Measurements from ENCODE around the gene SDK1. TPM values are rescaled to one million over a fixed set of nuclear protein-coding genes. Genes with fewer than 3 reads are reported as not detected.

SDK1 gene
- total and polyA plus RNA-seq, 12 donors = 1.0 to 5.3 (median 3.2) TPM

DNA sequence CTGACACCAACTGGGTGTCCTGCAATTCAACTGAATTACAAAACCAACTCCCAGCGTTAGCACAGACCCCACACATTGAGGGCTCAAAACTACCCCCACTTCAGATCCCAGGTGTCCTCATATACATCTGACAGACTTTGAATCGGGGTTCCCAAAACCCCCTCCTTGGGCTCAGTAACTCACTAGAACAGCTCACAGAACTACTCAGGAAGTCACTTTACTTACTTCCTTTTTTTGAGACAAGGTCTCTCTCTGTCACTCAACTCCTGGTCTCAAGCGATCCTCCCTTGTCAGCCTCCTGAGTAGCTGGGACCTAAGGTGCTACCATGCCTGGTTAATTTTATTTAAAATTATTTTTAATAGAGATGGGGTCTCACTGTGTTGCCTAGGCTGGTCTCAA lies 456.0 kb downstream of the SDK1 start:
- ATAC-seq (no peak), DNase-seq (no peak)
- no peaks in the 10 kb centered on the region for H3K4me1 ChIP-seq
- TF ChIP-seq, protein P1, sequence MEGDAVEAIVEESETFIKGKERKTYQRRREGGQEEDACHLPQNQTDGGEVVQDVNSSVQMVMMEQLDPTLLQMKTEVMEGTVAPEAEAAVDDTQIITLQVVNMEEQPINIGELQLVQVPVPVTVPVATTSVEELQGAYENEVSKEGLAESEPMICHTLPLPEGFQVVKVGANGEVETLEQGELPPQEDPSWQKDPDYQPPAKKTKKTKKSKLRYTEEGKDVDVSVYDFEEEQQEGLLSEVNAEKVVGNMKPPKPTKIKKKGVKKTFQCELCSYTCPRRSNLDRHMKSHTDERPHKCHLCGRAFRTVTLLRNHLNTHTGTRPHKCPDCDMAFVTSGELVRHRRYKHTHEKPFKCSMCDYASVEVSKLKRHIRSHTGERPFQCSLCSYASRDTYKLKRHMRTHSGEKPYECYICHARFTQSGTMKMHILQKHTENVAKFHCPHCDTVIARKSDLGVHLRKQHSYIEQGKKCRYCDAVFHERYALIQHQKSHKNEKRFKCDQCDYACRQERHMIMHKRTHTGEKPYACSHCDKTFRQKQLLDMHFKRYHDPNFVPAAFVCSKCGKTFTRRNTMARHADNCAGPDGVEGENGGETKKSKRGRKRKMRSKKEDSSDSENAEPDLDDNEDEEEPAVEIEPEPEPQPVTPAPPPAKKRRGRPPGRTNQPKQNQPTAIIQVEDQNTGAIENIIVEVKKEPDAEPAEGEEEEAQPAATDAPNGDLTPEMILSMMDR (IDR thresholded peaks at IDR 0.05) = no peak
- 91 to 94% methylated on average over 3 of the region's 3 CpGs for WGBS, 2 donors
- intact Hi-C loops (cut with DNase I) = loop anchor here in 1 of 10 donors (10.0 kb wide), 1 partner anchor 632 kb away; no protein-coding TSS in a partner anchor
- no peaks in the 10 kb centered on the region for H3K9me3 ChIP-seq
- H3K36me3 ChIP-seq = no peaks in the 10 kb centered on the region
- H3K4me3 ChIP-seq = no peak overlapping the region
- H3K27ac ChIP-seq = no peak overlapping the region
- H3K27me3 ChIP-seq = peaks cover 0 to under 1% (median 0%) of the 10 kb centered on the region in 7 donors

GRCh38 chr7:3760651-3761050 lies 459.6 kb downstream of the SDK1 start:
- peaks cover 0 to 4% (median 0%) of the 10 kb centered on the region in 7 donors for H3K27me3 ChIP-seq
- intact Hi-C loops (cut with DNase I) = loop anchor here in 1 of 10 donors (5.0 kb wide), 1 partner anchor 1048 kb away; no protein-coding TSS in a partner anchor
- DNase-seq (no peak), ATAC-seq (no peak)
- H3K36me3 ChIP-seq = no peaks in the 10 kb centered on the region
- TF ChIP-seq, protein P1 (IDR thresholded peaks at IDR 0.05) = no peak
- no peaks in the 10 kb centered on the region for H3K9me3 ChIP-seq
- no peak overlapping the region for H3K27ac ChIP-seq
- H3K4me1 ChIP-seq = no peaks in the 10 kb centered on the region
- 76% methylated on average over 5 of the region's 5 CpGs for WGBS, 2 donors
- no peak overlapping the region for H3K4me3 ChIP-seq

DNA sequence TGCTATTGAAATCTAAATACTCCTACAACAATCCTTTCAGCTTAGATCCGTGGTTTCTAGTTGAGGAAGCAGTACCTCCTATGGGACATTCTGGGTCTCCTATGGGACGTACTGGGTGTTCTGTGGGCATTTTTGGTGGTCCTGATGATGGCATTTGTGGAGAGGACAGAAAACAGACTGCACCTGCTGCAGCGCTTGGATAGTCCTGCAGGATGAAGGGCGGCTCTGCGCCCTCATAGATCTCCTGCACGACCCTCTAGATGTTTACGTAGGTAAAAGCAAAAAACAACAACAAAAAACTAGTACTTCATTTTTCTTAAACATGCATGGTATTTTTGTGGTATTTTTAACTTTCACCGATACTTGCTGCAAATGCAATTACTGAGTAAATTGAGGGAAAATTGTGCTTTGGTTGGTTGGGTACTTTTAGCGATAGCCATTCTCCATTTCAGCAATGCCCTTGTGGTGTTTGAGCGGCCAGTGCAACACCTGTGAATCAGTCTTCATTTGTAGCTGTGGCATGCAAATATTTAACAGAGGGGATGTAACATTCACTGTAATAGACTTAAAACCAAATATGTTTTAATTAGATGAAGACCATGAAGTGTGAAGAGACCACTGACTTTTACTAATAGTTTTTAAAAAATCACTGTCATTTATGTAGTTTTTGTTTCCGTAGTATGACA lies 461.2 kb downstream of the SDK1 start:
- TF ChIP-seq, protein P1 (IDR thresholded peaks at IDR 0.05) = no peak
- WGBS, 2 donors = 89 to 91% methylated on average over 11 of the region's 11 CpGs
- intact Hi-C loops (cut with DNase I) = loop anchor here in 1 of 10 donors (5.0 kb wide), 1 partner anchor 1050 kb away; no protein-coding TSS in a partner anchor
- H3K9me3 ChIP-seq = no peaks in the 10 kb centered on the region
- DNase-seq = no peak
- no peak overlapping the region for H3K27ac ChIP-seq
- H3K27me3 ChIP-seq = peaks cover 0 to 4% (median 0%) of the 10 kb centered on the region in 7 donors
- ATAC-seq = no peak
- no peaks in the 10 kb centered on the region for H3K4me1 ChIP-seq
- H3K4me3 ChIP-seq = no peak overlapping the region
- no peaks in the 10 kb centered on the region for H3K36me3 ChIP-seq

DNA sequence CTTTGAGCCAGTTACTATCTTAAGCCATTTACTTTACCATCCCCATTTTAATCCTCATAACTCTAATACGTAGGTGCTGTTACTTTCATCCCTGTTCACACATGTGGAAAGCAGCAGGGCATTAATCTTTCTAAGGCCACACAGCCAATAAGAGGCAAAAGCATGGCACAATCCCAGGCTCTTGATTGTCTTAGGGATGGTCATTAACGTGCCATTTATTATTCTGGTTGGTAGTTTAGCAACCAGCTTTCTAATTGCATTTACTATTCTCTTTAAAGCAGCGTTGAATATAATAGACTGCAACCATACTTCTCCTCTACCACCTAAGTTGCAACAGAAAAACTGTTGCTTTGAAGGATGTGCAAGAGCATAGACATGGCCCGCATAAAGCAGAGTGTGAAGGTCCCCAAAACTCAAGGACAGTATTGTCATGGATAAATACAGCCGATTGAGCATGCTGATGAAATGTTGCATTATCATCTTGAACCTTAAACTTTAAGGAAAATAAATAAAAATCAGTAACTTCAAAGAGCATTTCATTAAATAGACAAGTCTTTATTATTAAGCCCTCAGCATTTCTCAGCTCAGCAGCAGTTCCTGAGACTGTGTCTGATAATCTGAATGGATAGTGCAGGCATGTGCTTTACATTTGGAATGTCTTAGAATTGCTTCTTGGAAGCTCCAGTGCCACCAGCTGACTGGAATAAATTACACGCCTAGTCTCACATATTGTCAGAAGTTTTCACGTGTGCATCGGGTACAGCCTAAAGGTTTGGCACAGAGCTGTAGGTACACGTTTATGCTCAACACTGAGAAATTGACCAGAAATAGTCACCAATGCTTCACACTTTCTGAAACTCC lies 467.1 kb downstream of the SDK1 start:
- no peak overlapping the region for H3K4me3 ChIP-seq
- no peak overlapping the region for H3K27ac ChIP-seq
- ATAC-seq (no peak), DNase-seq (no peak)
- no peaks in the 10 kb centered on the region for H3K27me3 ChIP-seq
- no peaks in the 10 kb centered on the region for H3K4me1 ChIP-seq
- TF ChIP-seq, protein P1 (IDR thresholded peaks at IDR 0.05) = no peak
- H3K9me3 ChIP-seq = peaks cover 0 to 7% (median 0%) of the 10 kb centered on the region in 11 donors
- WGBS, 2 donors = 82 to 84% methylated on average over 9 of the region's 9 CpGs
- H3K36me3 ChIP-seq = no peaks in the 10 kb centered on the region
- intact Hi-C loops (cut with DNase I) = no loop called here

Measured in heart right ventricle (tissue), 16 donors.